ENCODE data around the gene ZNF554. TPM values are rescaled to one million over a fixed set of nuclear protein-coding genes. Genes with fewer than 3 reads are reported as not detected.

The ZNF554 gene
- total RNA-seq, 1 donor from 2014 or later = 1.1 TPM

GRCh38 chr19:2807379-2808128 lies 12.1 kb upstream of the ZNF554 start:
- Histone ChIP-seq H3K27ac (no peak overlapping the region), H3K27me3 (no peaks in the 10 kb centered on the region), H3K4me3 (no peak overlapping the region), H3K9me3 (no peaks in the 10 kb centered on the region), H3K36me3 (peaks cover 38 to 58% of the 10 kb centered on the region in 2 donors), H3K4me1 (no peaks in the 10 kb centered on the region)
- TF ChIP-seq CTCF (IDR thresholded peaks at IDR 0.05) = no peak
- no peak for DNase-seq (ENCODE audit: low spot score in 2 of 2)
- intact Hi-C loops (cut with DNase I) = no loop called here

- no peak for DNase-seq (ENCODE audit: low spot score in 2 of 2)
- Histone ChIP-seq H3K9me3 (no peaks in the 10 kb centered on the region), H3K4me3 (no peak overlapping the region), H3K27ac (no peak overlapping the region), H3K4me1 (no peaks in the 10 kb centered on the region), H3K27me3 (no peaks in the 10 kb centered on the region), H3K36me3 (peaks cover 44 to 54% of the 10 kb centered on the region in 2 donors)
- intact Hi-C loops (cut with DNase I) = no loop called here
- no peak for TF ChIP-seq CTCF (IDR thresholded peaks at IDR 0.05)
Measured at GRCh38 chr19:2808129-2808941, 11.3 kb upstream of the ZNF554 start.

GRCh38 chr19:2809387-2810140 lies 10.1 kb upstream of the ZNF554 start:
- TF ChIP-seq CTCF (IDR thresholded peaks at IDR 0.05) = no peak
- H3K36me3 ChIP-seq = peaks cover 44 to 51% of the 10 kb centered on the region in 2 donors

GRCh38 chr19:2810141-2811091 lies 9.3 kb upstream of the ZNF554 start:
- H3K4me1 ChIP-seq = no peaks in the 10 kb centered on the region
- no peak overlapping the region for H3K4me3 ChIP-seq
- no peak for TF ChIP-seq CTCF (IDR thresholded peaks at IDR 0.05)
- no peaks in the 10 kb centered on the region for H3K27me3 ChIP-seq
- DNase-seq (ENCODE audit: low spot score in 2 of 2) = no peak
- intact Hi-C loops (cut with DNase I) = no loop called here
- H3K27ac ChIP-seq = no peak overlapping the region
- H3K9me3 ChIP-seq = no peaks in the 10 kb centered on the region
- peaks cover 43 to 44% of the 10 kb centered on the region in 2 donors for H3K36me3 ChIP-seq

More at GRCh38 chr19:2809387-2810140, 10.1 kb upstream of the ZNF554 start:
- no peaks in the 10 kb centered on the region for H3K27me3 ChIP-seq
- no peak overlapping the region for H3K4me3 ChIP-seq
- no peak for DNase-seq (ENCODE audit: low spot score in 2 of 2)
- no peaks in the 10 kb centered on the region for H3K9me3 ChIP-seq
- H3K27ac ChIP-seq = no peak overlapping the region
- H3K4me1 ChIP-seq = no peaks in the 10 kb centered on the region
- intact Hi-C loops (cut with DNase I) = no loop called here
